Measurements from ENCODE around the gene IZUMO1.
"Not testable (repeated sequence)": the region's sequence is repeated elsewhere in the genome, so short reads cannot be mapped to it uniquely, and the experiment has no call there.

- TF ChIP-seq TOX (CRISPR knock-in tag; IDR thresholded peaks at IDR 0.05; ENCODE audit: borderline replicate concordance); ARNTL (CRISPR knock-in tag; IDR thresholded peaks at IDR 0.05; ENCODE audit: borderline replicate concordance, low read depth); CREB5 (CRISPR knock-in tag; IDR thresholded peaks at IDR 0.05; ENCODE audit: low read depth); ESRRG (CRISPR knock-in tag; IDR thresholded peaks at IDR 0.05); ISL1 (CRISPR knock-in tag; IDR thresholded peaks at IDR 0.05); ZFP3 (CRISPR knock-in tag; IDR thresholded peaks at IDR 0.05); PATZ1 (CRISPR knock-in tag; IDR thresholded peaks at IDR 0.05; ENCODE audit: borderline replicate concordance); GLIS3 (CRISPR knock-in tag; IDR thresholded peaks at IDR 0.05); PPARA (CRISPR knock-in tag; IDR thresholded peaks at IDR 0.05; ENCODE audit: borderline replicate concordance); ZNF8 (CRISPR knock-in tag; IDR thresholded peaks at IDR 0.05); TSHZ2 (CRISPR knock-in tag; IDR thresholded peaks at IDR 0.05): not testable (repeated sequence)
Measured at GRCh38 chr19:48787331-48787730, 40.6 kb upstream of the IZUMO1 start.

Data from SK-N-SH treated with all-trans-retinoic acid at 6 μM for 48 hours (cell line).